A549 (cell line): ENCODE data around the gene TRMO. TPM values are rescaled to one million over a fixed set of nuclear protein-coding genes. Genes with fewer than 3 reads are reported as not detected.

Source experiments
- ATAC-seq, 2 experiments: fragments of 200-7000 bp in 1 of 2; fragments of >200 bp in 1 of 2; cut with Nextera tagmentation in 1 of 2; cut with Tn5 transposase in 1 of 2; 3 replicates each; pipeline versions ENCODE4 v1.8.0 to v1.9.1; 2018 to 2020; ENCODE audit warnings: mild to moderate bottlenecking in 1 of 2, moderate library complexity in 1 of 2
- CTCF ChIA-PET: fragments of 300-600 bp; sonication (Branson Sonifier 250); formaldehyde crosslinking; extraction: SDS; loops from one replicate; lab custom pipeline; 2021; ENCODE audit warnings: antibody characterized with exemption, inconsistent platforms; lab: Yijun Ruan, JAX
- POLR2A ChIA-PET: fragments of 350-600 bp; formaldehyde crosslinking; extraction: SDS; loops from one replicate; lab custom pipeline; 2021; ENCODE audit warnings: antibody characterized with exemption, inconsistent platforms; lab: Yijun Ruan, JAX
- DNase-seq, 2 experiments: peaks; one replicate each; pipeline versions ENCODE4 v3.0.0 to v3.0.0-alpha.2; 2011 to 2016; ENCODE audit warnings: low read depth in 1 of 2, low spot score in 1 of 2
- FAIRE-seq: peaks from 2 replicates; lab custom pipeline; 2011; peaks lifted over from hg19 to GRCh38; lab: Jason Lieb, UNC
- H3K27ac ChIP-seq, 2 experiments: fragments of >200 bp; sonication (Bioruptor Twin); formaldehyde crosslinking; 3 replicates each; pipeline ENCODE4 v1.5.1; 2016 to 2017
- H3K4me1 ChIP-seq: fragments of >200 bp; sonication (Bioruptor Twin); formaldehyde crosslinking; 3 replicates; pipeline ENCODE4 v1.6.1; 2016
- H3K4me2 ChIP-seq: fragments of >200 bp; sonication (Bioruptor Twin); formaldehyde crosslinking; 3 replicates; pipeline ENCODE4 v1.6.1; 2016
- H3K4me3 ChIP-seq: fragments of >200 bp; sonication (Bioruptor Twin); formaldehyde crosslinking; 3 replicates; pipeline ENCODE4 v1.5.1; 2016
- H3K9me3 ChIP-seq: fragments of >200 bp; sonication (Bioruptor Twin); formaldehyde crosslinking; 3 replicates; pipeline ENCODE4 v1.6.1; 2016
- BHLHE40 ChIP-seq: IDR thresholded peaks from 2 replicates; pipeline ENCODE4 v1.6.1; 2012; ENCODE audit warnings: low read depth, low read length, inconsistent platforms
- CBX2 ChIP-seq: fragments of 200-600 bp; sonication (generic); IDR thresholded peaks from 2 replicates; pipeline ENCODE4 v1.6.1; 2016; ENCODE audit warnings: low read depth, mild to moderate bottlenecking, borderline replicate concordance
- CHD2 ChIP-seq: fragments of 150-350 bp; IDR thresholded peaks from 2 replicates; pipeline ENCODE4 v1.6.1; 2014; ENCODE audit warnings: low read length; ENCODE audit not compliant: partially characterized antibody
- EHMT2 ChIP-seq: fragments of 200-600 bp; sonication (generic); IDR thresholded peaks from 2 replicates; pipeline ENCODE4 v1.6.1; 2016; ENCODE audit warnings: antibody characterized with exemption, low read depth, mild to moderate bottlenecking, moderate library complexity
- EP300 ChIP-seq, 2 experiments: fragments of >200 bp; sonication (Bioruptor Twin); formaldehyde crosslinking; IDR thresholded peaks; 2 replicates in 1 of 2; 3 replicates in 1 of 2; pipeline ENCODE4 v1.6.1; 2016 to 2017
- FOXS1 ChIP-seq: fragments of 250-450 bp; sonication (Bioruptor Pico); IDR thresholded peaks from 2 replicates; pipeline ENCODE4 v1.5.0; 2020; ENCODE audit warnings: mild to moderate bottlenecking, moderate library complexity
- HDAC2 ChIP-seq: fragments of 200-600 bp; sonication (generic); IDR thresholded peaks from 2 replicates; pipeline ENCODE4 v1.6.1; 2016
- HEYL ChIP-seq: fragments of 250-450 bp; sonication (Bioruptor Pico); IDR thresholded peaks from 2 replicates; pipeline ENCODE4 v1.8.0; 2021; ENCODE audit warnings: mild to moderate bottlenecking, moderate library complexity
- HOXB5 ChIP-seq: fragments of 250-450 bp; sonication (Bioruptor Pico); IDR thresholded peaks from 2 replicates; pipeline ENCODE4 v1.5.0; 2020; ENCODE audit warnings: mild to moderate bottlenecking, moderate library complexity
- POLR2AphosphoS2 ChIP-seq: conservative IDR thresholded peaks from 2 replicates; pipeline ENCODE4 v1.6.1; 2012; ENCODE audit warnings: low read length, improper control_type of control experiment, inconsistent platforms
- SMC3 ChIP-seq: fragments of >200 bp; sonication (Bioruptor Twin); formaldehyde crosslinking; IDR thresholded peaks from 3 replicates; pipeline ENCODE4 v1.6.1; 2018; ENCODE audit warnings: inconsistent platforms
- ZC3H11A ChIP-seq: fragments of 450-650 bp; IDR thresholded peaks from 2 replicates; pipeline ENCODE4 v1.6.1; 2014; ENCODE audit warnings: antibody characterized with exemption, mild to moderate bottlenecking
- ZFP36 ChIP-seq: fragments of 450-650 bp; IDR thresholded peaks from 2 replicates; pipeline ENCODE4 v1.6.1; 2014; ENCODE audit warnings: borderline replicate concordance; ENCODE audit not compliant: partially characterized antibody
- WGBS: methylation state at CpG from one replicate; pipeline ENCODE4 v1.1.6; 2017; ENCODE audit errors: missing lambda C conversion rate; 5-methylcytosine and 5-hydroxymethylcytosine counted together
- polyA plus RNA-seq, 4 experiments: library from polyadenylated mRNA; depleted of rRNA in 3 of 4; stranded (reverse); fragments of >200 nt; fragmentation: RNase III in 1 of 4; extraction: RNeasy Plus Mini Kit Qiagen cat#74134 plus additional on column Dnase treatment in 1 of 4; gene quantifications; 2 replicates in 3 of 4; 3 replicates in 1 of 4; pipeline ENCODE4 v1.2.3, GENCODE V29; 2011 to 2017
- TF ChIP-seq, protein P1 (sequence below): fragments of >200 bp; sonication (Bioruptor Twin); formaldehyde crosslinking; IDR thresholded peaks from 3 replicates; pipeline ENCODE4 v1.5.1; 2016
- TF ChIP-seq, protein P2 (sequence below): fragments of 200-600 bp; sonication (generic); IDR thresholded peaks from 2 replicates; pipeline ENCODE4 v1.6.1; 2016; ENCODE audit warnings: antibody characterized with exemption, mild to moderate bottlenecking, moderate library complexity
- TF ChIP-seq, protein P3 (sequence below): fragments of 250-450 bp; sonication (Bioruptor Pico); IDR thresholded peaks from 2 replicates; pipeline ENCODE4 v1.5.0; 2020; ENCODE audit warnings: low read depth, mild to moderate bottlenecking, moderate library complexity

Gene TRMO
- polyA plus RNA-seq, 2 of the 4 experiments (the other 2 are of a cell fraction) = 12.0 to 18.8 TPM

DNA sequence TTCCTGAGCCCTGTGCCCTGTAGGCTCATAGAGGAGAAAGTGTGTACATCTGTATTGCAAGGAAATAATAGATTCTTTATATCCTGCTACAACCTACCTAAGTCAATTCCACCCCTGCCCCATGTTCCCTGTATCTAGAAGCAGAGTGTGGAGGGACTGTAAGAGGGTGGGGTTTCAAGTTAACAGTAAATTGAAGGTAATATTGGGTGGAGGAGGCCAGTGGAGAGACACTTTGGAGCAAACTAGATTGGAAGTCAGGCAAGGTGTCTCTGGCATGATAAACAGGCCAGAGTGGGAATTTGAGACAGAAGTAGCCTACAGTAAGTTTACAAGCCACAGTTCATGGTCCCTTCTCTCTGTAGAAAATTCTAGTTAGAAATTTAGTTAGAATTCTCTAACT, 17.9 kb upstream of the TRMO start:
- Histone ChIP-seq H3K4me2 (no peak overlapping the region), H3K27ac (no peak overlapping the region), H3K4me1 (no peaks in the 10 kb centered on the region)
- TF ChIP-seq, protein P1, sequence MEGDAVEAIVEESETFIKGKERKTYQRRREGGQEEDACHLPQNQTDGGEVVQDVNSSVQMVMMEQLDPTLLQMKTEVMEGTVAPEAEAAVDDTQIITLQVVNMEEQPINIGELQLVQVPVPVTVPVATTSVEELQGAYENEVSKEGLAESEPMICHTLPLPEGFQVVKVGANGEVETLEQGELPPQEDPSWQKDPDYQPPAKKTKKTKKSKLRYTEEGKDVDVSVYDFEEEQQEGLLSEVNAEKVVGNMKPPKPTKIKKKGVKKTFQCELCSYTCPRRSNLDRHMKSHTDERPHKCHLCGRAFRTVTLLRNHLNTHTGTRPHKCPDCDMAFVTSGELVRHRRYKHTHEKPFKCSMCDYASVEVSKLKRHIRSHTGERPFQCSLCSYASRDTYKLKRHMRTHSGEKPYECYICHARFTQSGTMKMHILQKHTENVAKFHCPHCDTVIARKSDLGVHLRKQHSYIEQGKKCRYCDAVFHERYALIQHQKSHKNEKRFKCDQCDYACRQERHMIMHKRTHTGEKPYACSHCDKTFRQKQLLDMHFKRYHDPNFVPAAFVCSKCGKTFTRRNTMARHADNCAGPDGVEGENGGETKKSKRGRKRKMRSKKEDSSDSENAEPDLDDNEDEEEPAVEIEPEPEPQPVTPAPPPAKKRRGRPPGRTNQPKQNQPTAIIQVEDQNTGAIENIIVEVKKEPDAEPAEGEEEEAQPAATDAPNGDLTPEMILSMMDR = no peak
- no peak for TF ChIP-seq EHMT2
- TF ChIP-seq ZC3H11A = no peak
- TF ChIP-seq POLR2AphosphoS2 = no peak
- no peak for TF ChIP-seq HOXB5 (CRISPR knock-in tag)
- TF ChIP-seq, protein P2, sequence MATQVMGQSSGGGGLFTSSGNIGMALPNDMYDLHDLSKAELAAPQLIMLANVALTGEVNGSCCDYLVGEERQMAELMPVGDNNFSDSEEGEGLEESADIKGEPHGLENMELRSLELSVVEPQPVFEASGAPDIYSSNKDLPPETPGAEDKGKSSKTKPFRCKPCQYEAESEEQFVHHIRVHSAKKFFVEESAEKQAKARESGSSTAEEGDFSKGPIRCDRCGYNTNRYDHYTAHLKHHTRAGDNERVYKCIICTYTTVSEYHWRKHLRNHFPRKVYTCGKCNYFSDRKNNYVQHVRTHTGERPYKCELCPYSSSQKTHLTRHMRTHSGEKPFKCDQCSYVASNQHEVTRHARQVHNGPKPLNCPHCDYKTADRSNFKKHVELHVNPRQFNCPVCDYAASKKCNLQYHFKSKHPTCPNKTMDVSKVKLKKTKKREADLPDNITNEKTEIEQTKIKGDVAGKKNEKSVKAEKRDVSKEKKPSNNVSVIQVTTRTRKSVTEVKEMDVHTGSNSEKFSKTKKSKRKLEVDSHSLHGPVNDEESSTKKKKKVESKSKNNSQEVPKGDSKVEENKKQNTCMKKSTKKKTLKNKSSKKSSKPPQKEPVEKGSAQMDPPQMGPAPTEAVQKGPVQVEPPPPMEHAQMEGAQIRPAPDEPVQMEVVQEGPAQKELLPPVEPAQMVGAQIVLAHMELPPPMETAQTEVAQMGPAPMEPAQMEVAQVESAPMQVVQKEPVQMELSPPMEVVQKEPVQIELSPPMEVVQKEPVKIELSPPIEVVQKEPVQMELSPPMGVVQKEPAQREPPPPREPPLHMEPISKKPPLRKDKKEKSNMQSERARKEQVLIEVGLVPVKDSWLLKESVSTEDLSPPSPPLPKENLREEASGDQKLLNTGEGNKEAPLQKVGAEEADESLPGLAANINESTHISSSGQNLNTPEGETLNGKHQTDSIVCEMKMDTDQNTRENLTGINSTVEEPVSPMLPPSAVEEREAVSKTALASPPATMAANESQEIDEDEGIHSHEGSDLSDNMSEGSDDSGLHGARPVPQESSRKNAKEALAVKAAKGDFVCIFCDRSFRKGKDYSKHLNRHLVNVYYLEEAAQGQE = no peak
- no peak for TF ChIP-seq CHD2
- TF ChIP-seq FOXS1 (CRISPR knock-in tag) = no peak
- no peak for TF ChIP-seq ZFP36
- no peak for TF ChIP-seq SMC3
- no peak for TF ChIP-seq HEYL (CRISPR knock-in tag)
- TF ChIP-seq, protein P3, sequence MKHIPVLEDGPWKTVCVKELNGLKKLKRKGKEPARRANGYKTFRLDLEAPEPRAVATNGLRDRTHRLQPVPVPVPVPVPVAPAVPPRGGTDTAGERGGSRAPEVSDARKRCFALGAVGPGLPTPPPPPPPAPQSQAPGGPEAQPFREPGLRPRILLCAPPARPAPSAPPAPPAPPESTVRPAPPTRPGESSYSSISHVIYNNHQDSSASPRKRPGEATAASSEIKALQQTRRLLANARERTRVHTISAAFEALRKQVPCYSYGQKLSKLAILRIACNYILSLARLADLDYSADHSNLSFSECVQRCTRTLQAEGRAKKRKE (CRISPR knock-in tag) = no peak
- no peak for TF ChIP-seq BHLHE40
- TF ChIP-seq HDAC2 = no peak
- no peak for TF ChIP-seq CBX2
- TF ChIP-seq, all 56 proteins: peak for 0
- CTCF ChIA-PET = interaction anchor here (1.0 to 7.2 kb wide), 3 partner anchors 16 to 95 kb away, joined by 3 to 46 read pairs (median 6); partner anchors contain the start of gene TRMO
- ATAC-seq (no peak), FAIRE-seq (no peak), DNase-seq (no peak)
- Histone ChIP-seq H3K9me3 (no peaks in the 10 kb centered on the region), H3K4me3 (no peak overlapping the region)
- POLR2A ChIA-PET = no interaction called here

DNA sequence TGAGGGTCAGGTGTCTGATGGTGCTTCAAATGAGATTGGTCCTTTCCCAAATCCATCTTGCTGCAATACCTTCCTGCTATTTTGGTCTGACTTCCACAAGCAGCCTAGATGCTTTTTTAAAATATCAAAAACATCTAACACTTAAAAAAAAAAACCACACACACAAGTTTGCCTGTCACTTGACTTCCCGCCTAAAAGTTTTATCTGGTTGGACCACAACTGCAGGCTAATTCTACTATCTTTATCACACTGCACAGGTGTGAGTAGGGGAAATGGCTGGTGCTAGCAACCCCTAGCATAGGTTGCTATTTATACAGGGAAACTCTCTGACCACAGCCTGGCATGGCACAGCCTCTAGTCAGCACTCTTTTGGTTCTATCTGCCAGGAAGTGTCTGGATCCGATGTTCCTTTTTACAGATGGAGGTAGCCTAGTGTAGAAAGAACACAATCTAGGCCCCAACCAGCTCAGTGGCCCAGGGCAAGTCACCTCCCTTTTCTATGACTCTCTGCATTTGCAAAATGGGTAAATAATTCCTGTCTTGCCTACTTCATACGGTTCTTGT, 15.9 kb upstream of the TRMO start, which contains the start of gene HEMGN:
HEMGN (minus strand) TSS at position 92 of the 564 bp plus-strand sequence; CDS start at position 56, 36 bp downstream.
- Histone ChIP-seq H3K4me1 (no peaks in the 10 kb centered on the region), H3K4me2 (no peak within 1 kb of the TSS), H3K4me3 (no peak within 1 kb of the TSS), H3K27ac (no peak within 1 kb of the TSS), H3K9me3 (no peaks in the 10 kb centered on the region)
- CTCF ChIA-PET = interaction anchor here (1.1 kb wide), 1 partner anchor 15 kb away, joined by 3 read pairs; no protein-coding TSS in a partner anchor
- FAIRE-seq (no peak), DNase-seq (no peak), ATAC-seq (no peak)
- POLR2A ChIA-PET = interaction anchor here (0.5 kb wide), 1 partner anchor 19 kb away, joined by 3 read pairs; no protein-coding TSS in a partner anchor
- TF ChIP-seq, protein P2 = no peak
- no peak for TF ChIP-seq EP300 (IDR thresholded peaks at IDR 0.05)
- TF ChIP-seq CBX2 = no peak
- TF ChIP-seq SMC3 = no peak
- no peak for TF ChIP-seq HDAC2
- WGBS = 61% methylated on average over 3 of the region's 3 CpGs
